Gastrocnemius medialis (tissue), 4 donors: ENCODE data around the gene TNNT2.

Source experiments
- CTCF ChIP-seq, 5 experiments: fragments of 450-650 bp in 3 of 5; fragments of 200-600 bp in 2 of 5; sonication (generic) in 2 of 5; IDR thresholded peaks in 4 of 5; conservative IDR thresholded peaks in 1 of 5; 1 replicate in 4 of 5; 2 replicates in 1 of 5; pipeline ENCODE4 v1.5.1; 2016 to 2019; ENCODE audit warnings: antibody characterized with exemption in 5 of 5, mild to moderate bottlenecking in 3 of 5, moderate library complexity in 3 of 5
- POLR2A ChIP-seq, 2 donors: fragments of 450-650 bp; IDR thresholded peaks; one replicate each; pipeline ENCODE4 v1.6.1; 2017; ENCODE audit warnings: antibody characterized with exemption in 2 of 2, mild to moderate bottlenecking in 2 of 2, moderate library complexity in 2 of 2

- TF ChIP-seq CTCF (IDR thresholded peaks at IDR 0.05 in 4 of 5, conservative IDR thresholded peaks at IDR 0.05 in 1 of 5) (no peak), POLR2A (IDR thresholded peaks at IDR 0.05) (no peak)
Measured at GRCh38 chr1:201330541-201330940, 46.9 kb downstream of the TNNT2 start.
